ENCODE measurements around the gene MYRF.

MYRF gene

GRCh38 chr11:61752117-61752924 is at the start of gene MYRF:
Gene MYRF, plus strand, starts transcription at chr11:61752636. Its CDS starts 109 bp downstream, at chr11:61752745.
- peak within 1 kb of the TSS; percentile 91 for H3K27ac ChIP-seq
- peak; percentile 99 for TF ChIP-seq CTCF (IDR thresholded peaks at IDR 0.05)
- no peak for TF ChIP-seq ZFX (IDR thresholded peaks at IDR 0.05; ENCODE audit: borderline replicate concordance)

GRCh38 chr11:61702701-61703312 is 49.6 kb upstream of the MYRF start:
- H3K27ac ChIP-seq: no peak overlapping the region
- no peak for TF ChIP-seq ZFX (IDR thresholded peaks at IDR 0.05; ENCODE audit: borderline replicate concordance)
- no peak for TF ChIP-seq CTCF (IDR thresholded peaks at IDR 0.05)

- TF ChIP-seq ZFX (IDR thresholded peaks at IDR 0.05; ENCODE audit: borderline replicate concordance) (no peak), CTCF (IDR thresholded peaks at IDR 0.05) (no peak)
- no peak overlapping the region for H3K27ac ChIP-seq
Measured at GRCh38 chr11:61704838-61705237, 47.6 kb upstream of the MYRF start.

GRCh38 chr11:61706452-61707400 is 45.7 kb upstream of the MYRF start:
- no peak overlapping the region for H3K27ac ChIP-seq

GRCh38 chr11:61707574-61707973 is 44.9 kb upstream of the MYRF start:
- no peak overlapping the region for H3K27ac ChIP-seq
- no peak for TF ChIP-seq CTCF (IDR thresholded peaks at IDR 0.05)
- no peak for TF ChIP-seq ZFX (IDR thresholded peaks at IDR 0.05; ENCODE audit: borderline replicate concordance)

More at GRCh38 chr11:61706452-61707400, 45.7 kb upstream of the MYRF start:
- TF ChIP-seq ZFX (IDR thresholded peaks at IDR 0.05; ENCODE audit: borderline replicate concordance): no peak
- no peak for TF ChIP-seq CTCF (IDR thresholded peaks at IDR 0.05)

GRCh38 chr11:61709110-61709509 is 43.3 kb upstream of the MYRF start:
- no peak overlapping the region for H3K27ac ChIP-seq
- TF ChIP-seq CTCF (IDR thresholded peaks at IDR 0.05) (no peak), ZFX (IDR thresholded peaks at IDR 0.05; ENCODE audit: borderline replicate concordance) (no peak)

Measured in 22Rv1 (cell line).